MM.1S (cell line): Measurements from ENCODE around the gene SRA1.

Experiments
- EZH2 ChIP-seq: fragments of 300-600 bp; sonication (generic); optimal IDR thresholded peaks from 2 replicates; pipeline ENCODE3; 2017; ENCODE audit warnings: low read depth, mild to moderate bottlenecking, antibody characterized with exemption, low read length, mixed read lengths
- TF ChIP-seq, protein P1 (sequence below): fragments of 300-600 bp; sonication (generic); IDR thresholded peaks from 2 replicates; pipeline ENCODE4 v1.5.1; 2016; ENCODE audit warnings: antibody characterized with exemption, low read length, mixed read lengths

DNA sequence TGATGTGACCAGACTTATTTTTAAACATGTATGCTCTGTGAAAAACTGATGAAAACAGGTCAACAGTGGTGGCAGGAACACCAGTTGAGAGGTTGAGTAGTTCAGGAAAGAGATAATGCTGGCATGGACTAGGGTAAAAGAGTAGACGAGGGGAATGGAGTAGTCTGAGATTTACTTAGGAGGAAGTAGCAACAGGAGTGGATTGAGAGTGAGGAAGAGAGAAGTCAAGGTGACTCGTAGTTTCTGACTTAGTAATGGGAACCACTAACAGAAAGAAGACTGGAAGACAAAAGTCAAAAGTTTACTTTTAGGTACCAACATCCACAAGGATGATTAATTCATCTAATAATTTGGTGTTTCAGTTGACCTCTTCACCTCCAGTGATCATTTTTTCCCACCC, 3.6 kb downstream of the SRA1 start:
- TF ChIP-seq, protein P1, sequence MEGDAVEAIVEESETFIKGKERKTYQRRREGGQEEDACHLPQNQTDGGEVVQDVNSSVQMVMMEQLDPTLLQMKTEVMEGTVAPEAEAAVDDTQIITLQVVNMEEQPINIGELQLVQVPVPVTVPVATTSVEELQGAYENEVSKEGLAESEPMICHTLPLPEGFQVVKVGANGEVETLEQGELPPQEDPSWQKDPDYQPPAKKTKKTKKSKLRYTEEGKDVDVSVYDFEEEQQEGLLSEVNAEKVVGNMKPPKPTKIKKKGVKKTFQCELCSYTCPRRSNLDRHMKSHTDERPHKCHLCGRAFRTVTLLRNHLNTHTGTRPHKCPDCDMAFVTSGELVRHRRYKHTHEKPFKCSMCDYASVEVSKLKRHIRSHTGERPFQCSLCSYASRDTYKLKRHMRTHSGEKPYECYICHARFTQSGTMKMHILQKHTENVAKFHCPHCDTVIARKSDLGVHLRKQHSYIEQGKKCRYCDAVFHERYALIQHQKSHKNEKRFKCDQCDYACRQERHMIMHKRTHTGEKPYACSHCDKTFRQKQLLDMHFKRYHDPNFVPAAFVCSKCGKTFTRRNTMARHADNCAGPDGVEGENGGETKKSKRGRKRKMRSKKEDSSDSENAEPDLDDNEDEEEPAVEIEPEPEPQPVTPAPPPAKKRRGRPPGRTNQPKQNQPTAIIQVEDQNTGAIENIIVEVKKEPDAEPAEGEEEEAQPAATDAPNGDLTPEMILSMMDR: no peak
- no peak for TF ChIP-seq EZH2
